ENCODE measurements around the gene PCLO. TPM values are rescaled to one million over a fixed set of nuclear protein-coding genes. Genes with fewer than 3 reads are reported as not detected.
A peak's percentile ranks its signal among the peaks of the same experiment; 100 is the strongest.

The PCLO gene
- total RNA-seq, 3 donors from 2014 or later = 5.5 to 16.5 (median 7.1) TPM

- TF ChIP-seq CTCF (IDR thresholded peaks at IDR 0.05) = no peak
- peak overlapping the region; percentile 44 for H3K4me3 ChIP-seq
- DNase-seq (no peak), ATAC-seq (peak; percentile 10)
- H3K9me3 ChIP-seq = no peaks in the 10 kb centered on the region
- H3K36me3 ChIP-seq (ENCODE audit: low read depth) = no peaks in the 10 kb centered on the region
- intact Hi-C loops (cut with DNase I, micrococcal nuclease) = no loop called here
- no peaks in the 10 kb centered on the region for H3K4me1 ChIP-seq (ENCODE audit: low read depth)
These were observed 734 bp downstream of the PCLO start for GRCh38 chr7:83161899-83162401.

GRCh38 chr7:83161186-83161585 is 1.5 kb downstream of the PCLO start:
- no peak for TF ChIP-seq CTCF (IDR thresholded peaks at IDR 0.05)
- ATAC-seq = no peak
- no peak overlapping the region for H3K4me3 ChIP-seq
- H3K9me3 ChIP-seq = no peaks in the 10 kb centered on the region
- DNase-seq = no peak
- H3K36me3 ChIP-seq (ENCODE audit: low read depth) = no peaks in the 10 kb centered on the region
- intact Hi-C loops (cut with DNase I, micrococcal nuclease) = no loop called here
- no peaks in the 10 kb centered on the region for H3K4me1 ChIP-seq (ENCODE audit: low read depth)

- ATAC-seq (no peak), DNase-seq (no peak)
- intact Hi-C loops (cut with DNase I, micrococcal nuclease) = no loop called here
- no peaks in the 10 kb centered on the region for H3K36me3 ChIP-seq (ENCODE audit: low read depth)
- no peaks in the 10 kb centered on the region for H3K9me3 ChIP-seq
- no peak for TF ChIP-seq CTCF (IDR thresholded peaks at IDR 0.05)
- no peak overlapping the region for H3K4me3 ChIP-seq
- H3K4me1 ChIP-seq (ENCODE audit: low read depth) = no peaks in the 10 kb centered on the region
These were observed 3.0 kb downstream of the PCLO start for GRCh38 chr7:83159731-83160130.

GRCh38 chr7:83156006-83156405 is 6.7 kb downstream of the PCLO start:
- Histone ChIP-seq H3K36me3 (ENCODE audit: low read depth) (no peaks in the 10 kb centered on the region), H3K4me1 (ENCODE audit: low read depth) (no peaks in the 10 kb centered on the region), H3K9me3 (no peaks in the 10 kb centered on the region), H3K4me3 (no peak overlapping the region)
- ATAC-seq = peak; percentile 87
- no peak for TF ChIP-seq CTCF (IDR thresholded peaks at IDR 0.05)
- intact Hi-C loops (cut with DNase I, micrococcal nuclease) = no loop called here
- DNase-seq = peak in 1 of 3 donors; percentile 30

- intact Hi-C loops (cut with DNase I, micrococcal nuclease) = no loop called here
- Histone ChIP-seq H3K36me3 (ENCODE audit: low read depth) (no peaks in the 10 kb centered on the region), H3K4me3 (no peak overlapping the region), H3K4me1 (ENCODE audit: low read depth) (no peaks in the 10 kb centered on the region), H3K9me3 (no peaks in the 10 kb centered on the region)
- ATAC-seq (no peak), DNase-seq (no peak)
- no peak for TF ChIP-seq CTCF (IDR thresholded peaks at IDR 0.05)
These were observed 7.3 kb downstream of the PCLO start for GRCh38 chr7:83155407-83155806.

- no peak for TF ChIP-seq CTCF (IDR thresholded peaks at IDR 0.05)
- H3K4me1 ChIP-seq (ENCODE audit: low read depth) = no peaks in the 10 kb centered on the region
- no peaks in the 10 kb centered on the region for H3K9me3 ChIP-seq
- intact Hi-C loops (cut with DNase I, micrococcal nuclease) = no loop called here
- no peaks in the 10 kb centered on the region for H3K36me3 ChIP-seq (ENCODE audit: low read depth)
- ATAC-seq (no peak), DNase-seq (no peak)
- no peak overlapping the region for H3K4me3 ChIP-seq
These were observed 9.3 kb downstream of the PCLO start for GRCh38 chr7:83153419-83153818.
